A549 (cell line): Measurements from ENCODE around the gene SSH2. TPM values are rescaled to one million over a fixed set of nuclear protein-coding genes. Genes with fewer than 3 reads are reported as not detected.

Experiments
- ATAC-seq, 2 experiments: fragments of 200-7000 bp in 1 of 2; fragments of >200 bp in 1 of 2; cut with Nextera tagmentation in 1 of 2; cut with Tn5 transposase in 1 of 2; 3 replicates each; pipeline versions ENCODE4 v1.8.0 to v1.9.1; 2018 to 2020; ENCODE audit warnings: mild to moderate bottlenecking in 1 of 2, moderate library complexity in 1 of 2
- CTCF ChIA-PET: fragments of 300-600 bp; sonication (Branson Sonifier 250); formaldehyde crosslinking; extraction: SDS; loops from one replicate; lab custom pipeline; 2021; ENCODE audit warnings: antibody characterized with exemption, inconsistent platforms; lab: Yijun Ruan, JAX
- POLR2A ChIA-PET: fragments of 350-600 bp; formaldehyde crosslinking; extraction: SDS; loops from one replicate; lab custom pipeline; 2021; ENCODE audit warnings: antibody characterized with exemption, inconsistent platforms; lab: Yijun Ruan, JAX
- DNase-seq, 2 experiments: peaks; one replicate each; pipeline versions ENCODE4 v3.0.0 to v3.0.0-alpha.2; 2011 to 2016; ENCODE audit warnings: low read depth in 1 of 2, low spot score in 1 of 2
- FAIRE-seq: peaks from 2 replicates; lab custom pipeline; 2011; peaks lifted over from hg19 to GRCh38; lab: Jason Lieb, UNC
- H3K27ac ChIP-seq, 2 experiments: fragments of >200 bp; sonication (Bioruptor Twin); formaldehyde crosslinking; 3 replicates each; pipeline ENCODE4 v1.5.1; 2016 to 2017
- H3K4me1 ChIP-seq: fragments of >200 bp; sonication (Bioruptor Twin); formaldehyde crosslinking; 3 replicates; pipeline ENCODE4 v1.6.1; 2016
- H3K4me2 ChIP-seq: fragments of >200 bp; sonication (Bioruptor Twin); formaldehyde crosslinking; 3 replicates; pipeline ENCODE4 v1.6.1; 2016
- H3K4me3 ChIP-seq: fragments of >200 bp; sonication (Bioruptor Twin); formaldehyde crosslinking; 3 replicates; pipeline ENCODE4 v1.5.1; 2016
- H3K9me3 ChIP-seq: fragments of >200 bp; sonication (Bioruptor Twin); formaldehyde crosslinking; 3 replicates; pipeline ENCODE4 v1.6.1; 2016
- CBX2 ChIP-seq: fragments of 200-600 bp; sonication (generic); IDR thresholded peaks from 2 replicates; pipeline ENCODE4 v1.6.1; 2016; ENCODE audit warnings: low read depth, mild to moderate bottlenecking, borderline replicate concordance
- CEBPB ChIP-seq, 2 experiments: fragments of >200 bp in 1 of 2; sonication (Bioruptor Twin) in 1 of 2; formaldehyde crosslinking in 1 of 2; IDR thresholded peaks; 2 replicates each; pipeline ENCODE4 v1.6.1; 2012 to 2016
- EHF ChIP-seq: fragments of 250-450 bp; sonication (Bioruptor Pico); IDR thresholded peaks from 2 replicates; pipeline ENCODE4 v1.5.0; 2020; ENCODE audit warnings: mild to moderate bottlenecking
- EHMT2 ChIP-seq: fragments of 200-600 bp; sonication (generic); IDR thresholded peaks from 2 replicates; pipeline ENCODE4 v1.6.1; 2016; ENCODE audit warnings: antibody characterized with exemption, low read depth, mild to moderate bottlenecking, moderate library complexity
- FOXS1 ChIP-seq: fragments of 250-450 bp; sonication (Bioruptor Pico); IDR thresholded peaks from 2 replicates; pipeline ENCODE4 v1.5.0; 2020; ENCODE audit warnings: mild to moderate bottlenecking, moderate library complexity
- HDAC2 ChIP-seq: fragments of 200-600 bp; sonication (generic); IDR thresholded peaks from 2 replicates; pipeline ENCODE4 v1.6.1; 2016
- HEYL ChIP-seq: fragments of 250-450 bp; sonication (Bioruptor Pico); IDR thresholded peaks from 2 replicates; pipeline ENCODE4 v1.8.0; 2021; ENCODE audit warnings: mild to moderate bottlenecking, moderate library complexity
- MAZ ChIP-seq: fragments of 150-350 bp; IDR thresholded peaks from 2 replicates; pipeline ENCODE4 v1.6.1; 2014; ENCODE audit warnings: antibody characterized with exemption, low read depth, low read length, borderline replicate concordance
- NPAS2 ChIP-seq: fragments of 250-450 bp; sonication (Bioruptor Pico); IDR thresholded peaks from 2 replicates; pipeline ENCODE4 v1.8.0; 2022; ENCODE audit warnings: mild to moderate bottlenecking, moderate library complexity, borderline replicate concordance
- NR3C1 ChIP-seq: fragments of >200 bp; sonication (Bioruptor Twin); formaldehyde crosslinking; IDR thresholded peaks from 3 replicates; pipeline ENCODE4 v1.6.1; 2017
- POLR2A ChIP-seq: IDR thresholded peaks from 2 replicates; pipeline ENCODE4 v1.6.1; 2012; ENCODE audit warnings: mild to moderate bottlenecking, low read length
- POLR2AphosphoS2 ChIP-seq: conservative IDR thresholded peaks from 2 replicates; pipeline ENCODE4 v1.6.1; 2012; ENCODE audit warnings: low read length, improper control_type of control experiment, inconsistent platforms
- SMC3 ChIP-seq: fragments of >200 bp; sonication (Bioruptor Twin); formaldehyde crosslinking; IDR thresholded peaks from 3 replicates; pipeline ENCODE4 v1.6.1; 2018; ENCODE audit warnings: inconsistent platforms
- SREBF2 ChIP-seq: fragments of 450-650 bp; IDR thresholded peaks from 2 replicates; pipeline ENCODE4 v1.6.1; 2014; ENCODE audit warnings: mild to moderate bottlenecking, moderate library complexity
- ZFP36 ChIP-seq: fragments of 450-650 bp; IDR thresholded peaks from 2 replicates; pipeline ENCODE4 v1.6.1; 2014; ENCODE audit warnings: borderline replicate concordance; ENCODE audit not compliant: partially characterized antibody
- WGBS: methylation state at CpG from one replicate; pipeline ENCODE4 v1.1.6; 2017; ENCODE audit errors: missing lambda C conversion rate; 5-methylcytosine and 5-hydroxymethylcytosine counted together
- polyA plus RNA-seq, 4 experiments: library from polyadenylated mRNA; depleted of rRNA in 3 of 4; stranded (reverse); fragments of >200 nt; fragmentation: RNase III in 1 of 4; extraction: RNeasy Plus Mini Kit Qiagen cat#74134 plus additional on column Dnase treatment in 1 of 4; gene quantifications; 2 replicates in 3 of 4; 3 replicates in 1 of 4; pipeline ENCODE4 v1.2.3, GENCODE V29; 2011 to 2017

SSH2 gene
- polyA plus RNA-seq, 2 of the 4 experiments (the other 2 are of a cell fraction) = 20.7 to 24.5 TPM

DNA sequence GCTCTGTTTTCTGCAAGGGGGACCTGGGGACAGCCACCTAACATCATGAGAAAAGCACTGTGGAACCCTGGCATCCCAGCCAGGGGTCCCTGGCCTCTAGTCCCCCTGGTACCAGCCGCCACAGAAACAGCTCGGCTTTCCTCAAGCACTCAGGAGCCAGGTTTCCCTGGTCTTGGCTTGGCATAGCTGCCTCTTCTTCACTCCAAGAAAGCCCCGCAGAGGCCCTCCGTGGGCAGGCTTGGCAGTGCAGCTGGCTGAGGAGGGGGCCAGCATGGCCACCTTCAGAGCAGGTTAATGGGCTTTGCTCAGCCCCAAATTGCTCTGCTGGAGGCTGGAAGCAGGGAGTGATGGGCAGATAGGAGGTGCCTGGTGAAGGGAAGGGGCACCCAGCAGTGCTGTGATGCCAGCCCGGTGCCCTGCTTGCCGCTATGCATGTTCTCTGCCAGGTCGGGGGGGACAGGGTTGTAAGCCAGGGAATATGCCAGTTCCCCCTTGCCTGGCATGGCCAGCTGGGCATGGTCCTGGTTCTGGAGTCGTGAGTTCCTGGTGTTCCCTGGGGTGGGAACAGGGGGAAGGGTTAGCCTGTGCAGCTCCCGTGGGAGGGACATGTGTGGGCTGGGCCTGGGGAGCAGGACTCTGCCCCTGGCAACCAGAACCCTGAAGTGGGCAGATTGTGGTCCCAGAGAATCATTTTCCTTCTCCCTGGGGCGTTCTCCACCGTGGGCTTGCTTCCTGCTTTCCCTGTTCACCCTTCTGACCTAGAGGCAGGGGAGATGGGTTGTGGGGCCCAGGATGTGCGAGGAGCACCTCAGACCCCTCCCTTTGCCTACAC, 333.9 kb downstream of the SSH2 start:
- no peak overlapping the region for H3K4me3 ChIP-seq
- ChIA-PET POLR2A (no interaction called here), CTCF (interaction anchor here (0.5 to 11.5 kb wide), 7 partner anchors 8 to 406 kb away, joined by 3 to 325 read pairs (median 6); no protein-coding TSS in a partner anchor)
- peaks cover 27% of the 10 kb centered on the region for H3K4me1 ChIP-seq
- WGBS = 84% methylated on average over 12 of the region's 12 CpGs
- no peak overlapping the region for H3K4me2 ChIP-seq
- no peaks in the 10 kb centered on the region for H3K9me3 ChIP-seq
- ATAC-seq (no peak), FAIRE-seq (no peak), DNase-seq (no peak)
- no peak for TF ChIP-seq HEYL (CRISPR knock-in tag)
- no peak for TF ChIP-seq FOXS1 (CRISPR knock-in tag)
- TF ChIP-seq CEBPB (IDR thresholded peaks at IDR 0.05) = no peak
- TF ChIP-seq CBX2 = no peak
- no peak for TF ChIP-seq ZFP36
- no peak for TF ChIP-seq MAZ
- no peak for TF ChIP-seq SREBF2
- no peak for TF ChIP-seq NR3C1
- no peak overlapping the region for H3K27ac ChIP-seq

DNA sequence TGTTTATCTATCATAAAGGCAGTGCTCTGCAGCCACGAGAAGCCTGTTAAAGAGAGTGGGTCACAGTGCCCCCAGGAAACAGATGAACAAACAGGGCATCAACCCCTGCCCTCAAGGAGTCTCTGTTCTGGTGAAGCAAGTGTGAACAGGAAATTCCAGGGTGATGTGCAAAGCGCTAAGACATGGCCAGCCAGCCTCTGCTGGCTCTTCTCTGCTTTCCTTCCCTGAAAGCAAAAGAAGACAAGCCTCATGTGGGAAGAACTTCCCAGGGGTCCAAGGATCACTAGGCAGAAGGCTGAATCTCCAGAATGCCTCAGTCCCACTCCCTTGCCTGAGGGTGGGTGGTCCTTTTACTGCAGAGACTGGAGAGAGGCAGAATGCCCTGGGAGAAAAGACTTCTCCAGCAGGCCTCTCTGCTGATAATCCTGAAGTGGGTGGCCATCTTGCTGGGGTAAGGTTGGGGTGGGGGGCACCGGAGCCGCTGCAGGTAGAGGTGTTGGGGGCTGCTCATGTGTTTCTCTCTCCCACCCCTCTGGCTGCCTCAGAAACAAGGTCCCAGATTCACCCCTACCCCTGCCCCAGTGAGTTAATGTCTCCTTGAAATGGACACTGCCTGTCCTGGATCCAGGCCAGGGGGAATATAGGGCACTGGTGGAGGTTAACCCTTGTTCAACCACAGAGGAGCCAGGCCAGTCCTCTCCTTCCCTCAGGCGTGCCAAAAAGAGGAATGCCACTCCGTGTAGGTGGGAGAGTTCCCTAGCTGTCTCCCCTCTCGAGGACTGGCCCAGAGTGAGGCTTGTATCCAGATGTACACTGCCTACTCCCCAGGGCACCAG, 334.7 kb downstream of the SSH2 start:
- CTCF ChIA-PET = interaction anchor here (1.2 to 11.5 kb wide), 8 partner anchors 10 to 223 kb away, joined by 4 to 474 read pairs (median 19); partner anchors contain the start of genes ABHD15 and TP53I13
- no peaks in the 10 kb centered on the region for H3K9me3 ChIP-seq
- FAIRE-seq (no peak), ATAC-seq (no peak), DNase-seq (no peak)
- no peak for TF ChIP-seq CEBPB (IDR thresholded peaks at IDR 0.05)
- no peak for TF ChIP-seq NPAS2 (CRISPR knock-in tag)
- no peak for TF ChIP-seq SMC3
- TF ChIP-seq HEYL (CRISPR knock-in tag) = no peak
- TF ChIP-seq POLR2AphosphoS2 = no peak
- no peak for TF ChIP-seq SREBF2
- no peak for TF ChIP-seq EHF (CRISPR knock-in tag)
- TF ChIP-seq HDAC2 = no peak
- H3K4me3 ChIP-seq = no peak overlapping the region
- peak overlapping the region; percentile 95 for H3K4me2 ChIP-seq
- 80% methylated on average over 7 of the region's 7 CpGs for WGBS
- peaks cover 32% of the 10 kb centered on the region for H3K4me1 ChIP-seq
- H3K27ac ChIP-seq = no peak overlapping the region
- POLR2A ChIA-PET = no interaction called here

DNA sequence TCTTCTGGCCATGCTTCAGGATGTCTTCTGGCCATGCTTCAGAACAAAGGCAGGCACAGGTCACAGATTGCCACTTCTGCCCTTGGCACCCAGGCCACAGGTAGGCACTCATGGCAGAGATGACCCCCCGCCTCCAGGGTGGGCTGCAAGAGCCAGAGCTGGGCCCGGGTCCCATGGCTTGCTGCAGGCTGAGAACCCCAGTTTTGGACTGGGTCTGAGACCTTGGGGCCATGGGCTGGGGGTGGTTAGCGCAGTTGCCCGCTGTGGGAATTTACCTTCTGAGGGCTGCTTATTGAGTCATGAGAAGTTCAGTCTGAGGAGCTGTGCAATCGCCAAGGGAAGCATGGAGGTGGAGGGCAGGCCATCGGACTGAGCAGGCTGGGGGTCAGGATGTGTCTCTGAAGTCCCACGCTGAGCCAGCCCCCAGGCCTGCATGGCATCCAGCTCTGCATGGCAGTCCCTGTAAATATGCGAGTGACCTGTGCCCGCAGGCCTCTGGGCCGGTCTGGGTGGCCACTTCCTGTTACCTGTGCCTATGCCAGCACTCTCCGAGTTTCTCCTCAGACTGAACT, 335.4 kb downstream of the SSH2 start:
- ChIA-PET CTCF (interaction anchor here (1.2 to 11.5 kb wide), 6 partner anchors 9 to 223 kb away, joined by 4 to 474 read pairs (median 42); partner anchors contain the start of genes ABHD15 and TP53I13), POLR2A (no interaction called here)
- 0 out of 2 replicates have a peak, but pooled peaks have one; percentile 15 for TF ChIP-seq EHMT2
- TF ChIP-seq POLR2A = no peak
- peak overlapping the region; percentile 82 for H3K4me3 ChIP-seq
- 72% methylated on average over 10 of the region's 11 CpGs for WGBS
- no peaks in the 10 kb centered on the region for H3K9me3 ChIP-seq
- H3K4me2 ChIP-seq = peak overlapping the region; percentile 95
- no peak for ATAC-seq
- peaks cover 38% of the 10 kb centered on the region for H3K4me1 ChIP-seq
- no peak for FAIRE-seq
- peak overlapping the region; percentile 95 to 96; a peak in 4 of 6 replicates for H3K27ac ChIP-seq
- no peak for DNase-seq
